Gastroesophageal sphincter (tissue), 3 donors: ENCODE data around the gene EMP1.

Experiments
- EP300 ChIP-seq: sonication (generic); formaldehyde crosslinking; IDR thresholded peaks from one replicate; pipeline ENCODE4 v1.6.1; 2017; ENCODE audit warnings: antibody characterized with exemption, mild to moderate bottlenecking
- POLR2A ChIP-seq, 2 donors: fragments of 450-650 bp; IDR thresholded peaks; one replicate each; pipeline ENCODE4 v1.6.1; 2017; ENCODE audit warnings: antibody characterized with exemption in 2 of 2, mild to moderate bottlenecking in 2 of 2, moderate library complexity in 1 of 2
- POLR2AphosphoS5 ChIP-seq: sonication (generic); formaldehyde crosslinking; IDR thresholded peaks from one replicate; pipeline ENCODE4 v1.6.1; 2017; ENCODE audit warnings: antibody characterized with exemption
- TF ChIP-seq, protein P1 (sequence below), 4 experiments: fragments of 200-600 bp in 2 of 4; fragments of 450-650 bp in 2 of 4; sonication (generic) in 1 of 4; IDR thresholded peaks; one replicate each; pipeline ENCODE4 v1.5.1; 2017 to 2019; ENCODE audit warnings: antibody characterized with exemption in 4 of 4, mild to moderate bottlenecking in 2 of 4, moderate library complexity in 2 of 4

DNA sequence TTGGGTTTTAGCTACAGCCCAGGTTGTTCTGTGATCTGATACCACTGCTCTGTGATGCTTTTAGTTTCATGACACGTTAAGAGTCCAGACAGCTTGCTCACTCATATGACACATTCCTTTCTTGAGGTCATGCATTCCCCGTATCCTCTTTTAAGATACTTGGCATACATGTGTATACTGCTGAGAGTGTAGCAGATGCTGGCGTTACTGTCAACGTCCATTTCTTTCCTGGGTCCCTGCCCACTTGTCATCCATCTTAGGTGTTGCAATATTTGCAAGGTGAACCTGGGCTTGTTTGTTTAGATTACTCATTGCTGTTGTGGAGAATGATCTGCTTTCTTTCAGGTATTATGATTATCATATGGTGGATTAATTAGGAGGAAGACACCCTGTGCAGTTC is 9.1 kb upstream of the EMP1 start:
- TF ChIP-seq, protein P1, sequence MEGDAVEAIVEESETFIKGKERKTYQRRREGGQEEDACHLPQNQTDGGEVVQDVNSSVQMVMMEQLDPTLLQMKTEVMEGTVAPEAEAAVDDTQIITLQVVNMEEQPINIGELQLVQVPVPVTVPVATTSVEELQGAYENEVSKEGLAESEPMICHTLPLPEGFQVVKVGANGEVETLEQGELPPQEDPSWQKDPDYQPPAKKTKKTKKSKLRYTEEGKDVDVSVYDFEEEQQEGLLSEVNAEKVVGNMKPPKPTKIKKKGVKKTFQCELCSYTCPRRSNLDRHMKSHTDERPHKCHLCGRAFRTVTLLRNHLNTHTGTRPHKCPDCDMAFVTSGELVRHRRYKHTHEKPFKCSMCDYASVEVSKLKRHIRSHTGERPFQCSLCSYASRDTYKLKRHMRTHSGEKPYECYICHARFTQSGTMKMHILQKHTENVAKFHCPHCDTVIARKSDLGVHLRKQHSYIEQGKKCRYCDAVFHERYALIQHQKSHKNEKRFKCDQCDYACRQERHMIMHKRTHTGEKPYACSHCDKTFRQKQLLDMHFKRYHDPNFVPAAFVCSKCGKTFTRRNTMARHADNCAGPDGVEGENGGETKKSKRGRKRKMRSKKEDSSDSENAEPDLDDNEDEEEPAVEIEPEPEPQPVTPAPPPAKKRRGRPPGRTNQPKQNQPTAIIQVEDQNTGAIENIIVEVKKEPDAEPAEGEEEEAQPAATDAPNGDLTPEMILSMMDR (IDR thresholded peaks at IDR 0.05): no peak
- no peak for TF ChIP-seq EP300
- no peak for TF ChIP-seq POLR2A (IDR thresholded peaks at IDR 0.05)
- no peak for TF ChIP-seq POLR2AphosphoS5
